Measurements from ENCODE around the gene CDK14.
"Not testable (repeated sequence)": the region's sequence is repeated elsewhere in the genome, so short reads cannot be mapped to it uniquely, and the experiment has no call there.

The CDK14 gene

DNA sequence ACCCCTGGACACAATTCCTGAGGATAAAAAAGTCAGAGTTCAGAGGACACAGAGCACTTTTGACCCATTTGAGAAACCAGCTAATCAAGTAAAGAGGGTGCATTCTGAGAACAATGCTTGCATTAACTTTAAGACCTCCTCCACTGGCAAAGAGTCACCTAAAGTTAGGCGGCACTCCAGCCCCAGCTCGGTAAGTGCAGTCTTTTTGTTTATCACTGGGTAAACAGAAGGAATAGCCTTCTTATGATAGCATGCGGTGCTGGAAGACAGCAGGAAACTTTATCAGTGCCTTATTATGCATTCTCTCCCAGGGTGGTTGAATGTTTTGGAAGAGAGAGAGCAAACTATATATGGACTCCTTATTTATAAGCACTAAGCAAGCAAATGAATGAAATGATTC lies 130.5 kb downstream of the CDK14 start:
- DNase-seq (ENCODE audit: extremely low read depth, insufficient read length), result no peak
- peak overlapping the region; percentile 46 for H3K4me3 ChIP-seq (replicated peaks; ENCODE audit: low read depth, low read length)
- TF ChIP-seq, protein P1, sequence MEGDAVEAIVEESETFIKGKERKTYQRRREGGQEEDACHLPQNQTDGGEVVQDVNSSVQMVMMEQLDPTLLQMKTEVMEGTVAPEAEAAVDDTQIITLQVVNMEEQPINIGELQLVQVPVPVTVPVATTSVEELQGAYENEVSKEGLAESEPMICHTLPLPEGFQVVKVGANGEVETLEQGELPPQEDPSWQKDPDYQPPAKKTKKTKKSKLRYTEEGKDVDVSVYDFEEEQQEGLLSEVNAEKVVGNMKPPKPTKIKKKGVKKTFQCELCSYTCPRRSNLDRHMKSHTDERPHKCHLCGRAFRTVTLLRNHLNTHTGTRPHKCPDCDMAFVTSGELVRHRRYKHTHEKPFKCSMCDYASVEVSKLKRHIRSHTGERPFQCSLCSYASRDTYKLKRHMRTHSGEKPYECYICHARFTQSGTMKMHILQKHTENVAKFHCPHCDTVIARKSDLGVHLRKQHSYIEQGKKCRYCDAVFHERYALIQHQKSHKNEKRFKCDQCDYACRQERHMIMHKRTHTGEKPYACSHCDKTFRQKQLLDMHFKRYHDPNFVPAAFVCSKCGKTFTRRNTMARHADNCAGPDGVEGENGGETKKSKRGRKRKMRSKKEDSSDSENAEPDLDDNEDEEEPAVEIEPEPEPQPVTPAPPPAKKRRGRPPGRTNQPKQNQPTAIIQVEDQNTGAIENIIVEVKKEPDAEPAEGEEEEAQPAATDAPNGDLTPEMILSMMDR (IDR thresholded peaks at IDR 0.05; ENCODE audit: insufficient read depth, low read length, poor library complexity, severe bottlenecking), result no peak

GRCh38 chr7:90727412-90727811 lies 131.3 kb downstream of the CDK14 start:
- no peaks in the 10 kb centered on the region for H3K27me3 ChIP-seq (replicated peaks; ENCODE audit: control insufficient read depth, insufficient read depth, low read length)
- H3K36me3 ChIP-seq (ENCODE audit: control insufficient read depth, insufficient read depth, low read length), result no peaks in the 10 kb centered on the region
- DNase-seq (ENCODE audit: extremely low read depth, insufficient read length), result no peak
- H3K4me3 ChIP-seq (replicated peaks; ENCODE audit: low read depth, low read length), result peak overlapping the region; percentile 31
- TF ChIP-seq, protein P1 (IDR thresholded peaks at IDR 0.05; ENCODE audit: insufficient read depth, low read length, poor library complexity, severe bottlenecking), result no peak

More for the DNA sequence above, 130.5 kb downstream of the CDK14 start:
- no peaks in the 10 kb centered on the region for H3K27me3 ChIP-seq (replicated peaks; ENCODE audit: control insufficient read depth, insufficient read depth, low read length)
- H3K36me3 ChIP-seq (ENCODE audit: control insufficient read depth, insufficient read depth, low read length), result no peaks in the 10 kb centered on the region

DNA sequence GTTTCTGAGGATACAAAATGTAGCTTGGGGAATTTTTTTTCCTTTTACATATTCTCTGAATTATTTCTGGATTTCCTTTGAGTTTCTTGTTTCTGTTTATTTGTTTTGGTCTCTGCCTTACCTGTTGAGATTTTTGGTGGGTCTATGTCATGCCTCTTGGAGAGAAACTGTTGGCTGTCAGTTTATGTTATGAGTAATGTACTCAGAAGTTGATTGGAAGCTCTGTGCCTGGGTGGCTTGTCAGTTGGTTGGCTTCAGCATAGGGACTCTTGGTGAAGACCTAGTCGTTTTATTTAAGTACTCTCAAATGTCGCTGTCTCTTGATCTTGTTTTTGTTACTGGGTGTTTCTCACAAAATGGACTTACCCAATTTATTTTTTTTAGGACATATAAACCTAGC lies 132.4 kb downstream of the CDK14 start:
- no peak for DNase-seq (ENCODE audit: extremely low read depth, insufficient read length)
- TF ChIP-seq, protein P1 (IDR thresholded peaks at IDR 0.05; ENCODE audit: insufficient read depth, low read length, poor library complexity, severe bottlenecking), result no peak
- peak overlapping the region; percentile 45 for H3K4me3 ChIP-seq (replicated peaks; ENCODE audit: low read depth, low read length)

DNA sequence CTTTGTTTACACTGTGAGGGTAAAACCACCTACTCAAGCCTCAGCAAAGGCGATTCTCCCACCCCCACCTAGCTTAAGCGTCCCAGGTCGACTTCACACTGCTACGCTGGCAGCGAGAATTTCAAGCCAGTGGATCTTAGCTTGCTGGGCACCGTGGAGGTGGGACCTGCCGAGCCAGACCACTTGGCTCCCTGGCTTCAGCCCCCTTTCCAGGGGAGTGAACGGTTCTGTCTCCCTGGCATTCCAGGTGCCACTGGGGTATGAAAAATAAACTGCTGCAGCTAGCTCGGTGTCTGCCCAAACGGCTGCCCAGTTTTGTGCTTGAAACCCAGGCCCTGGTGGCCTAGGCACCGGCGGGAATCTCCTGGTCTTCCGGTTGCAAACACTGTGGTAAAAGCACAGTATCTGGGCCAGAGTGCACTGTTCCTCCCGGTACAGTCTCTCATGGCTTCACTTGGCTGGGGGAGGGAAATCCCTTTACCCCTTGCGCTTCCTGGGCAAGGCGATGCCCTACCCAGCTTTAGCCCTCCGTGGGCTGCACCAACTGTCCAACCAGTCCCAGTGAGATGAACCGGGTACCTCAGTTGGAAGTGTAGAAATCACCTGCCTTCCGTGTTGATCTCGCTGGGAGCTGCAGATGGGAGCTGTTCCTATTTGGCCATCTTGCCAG lies 139.6 kb downstream of the CDK14 start:
- not testable (repeated sequence) for H3K4me3 ChIP-seq (replicated peaks; ENCODE audit: low read depth, low read length); H3K36me3 ChIP-seq (ENCODE audit: control insufficient read depth, insufficient read depth, low read length); H3K27me3 ChIP-seq (replicated peaks; ENCODE audit: control insufficient read depth, insufficient read depth, low read length); DNase-seq (ENCODE audit: extremely low read depth, insufficient read length)

More for the DNA sequence above, 132.4 kb downstream of the CDK14 start:
- Histone ChIP-seq H3K27me3 (replicated peaks; ENCODE audit: control insufficient read depth, insufficient read depth, low read length) (no peaks in the 10 kb centered on the region), H3K36me3 (ENCODE audit: control insufficient read depth, insufficient read depth, low read length) (no peaks in the 10 kb centered on the region)

- no peaks in the 10 kb centered on the region for H3K36me3 ChIP-seq (ENCODE audit: control insufficient read depth, insufficient read depth, low read length)
- TF ChIP-seq, protein P1 (IDR thresholded peaks at IDR 0.05; ENCODE audit: insufficient read depth, low read length, poor library complexity, severe bottlenecking), result no peak
- H3K27me3 ChIP-seq (replicated peaks; ENCODE audit: control insufficient read depth, insufficient read depth, low read length), result no peaks in the 10 kb centered on the region
- no peak for DNase-seq (ENCODE audit: extremely low read depth, insufficient read length)
- no peak overlapping the region for H3K4me3 ChIP-seq (replicated peaks; ENCODE audit: low read depth, low read length)
Measured at GRCh38 chr7:90736316-90736715, 140.2 kb downstream of the CDK14 start.

GRCh38 chr7:90736968-90737939 lies 141.1 kb downstream of the CDK14 start:
- TF ChIP-seq, protein P1 (IDR thresholded peaks at IDR 0.05; ENCODE audit: insufficient read depth, low read length, poor library complexity, severe bottlenecking), result no peak
- DNase-seq (ENCODE audit: extremely low read depth, insufficient read length), result peak; percentile 75
- no peak overlapping the region for H3K4me3 ChIP-seq (replicated peaks; ENCODE audit: low read depth, low read length)
- H3K36me3 ChIP-seq (ENCODE audit: control insufficient read depth, insufficient read depth, low read length), result no peaks in the 10 kb centered on the region
- H3K27me3 ChIP-seq (replicated peaks; ENCODE audit: control insufficient read depth, insufficient read depth, low read length), result no peaks in the 10 kb centered on the region
